Left forelimb (tissue), 1 donor: ENCODE measurements around the gene STARD13.

ENCODE experiments used
- DNase-seq: peaks from one replicate; pipeline ENCODE4 v3.0.0-alpha.2; 2018; ENCODE audit warnings: low spot score

The STARD13 gene

GRCh38 chr13:33201659-33202058, 83.9 kb downstream of the STARD13 start:
- no peak for DNase-seq

DNA sequence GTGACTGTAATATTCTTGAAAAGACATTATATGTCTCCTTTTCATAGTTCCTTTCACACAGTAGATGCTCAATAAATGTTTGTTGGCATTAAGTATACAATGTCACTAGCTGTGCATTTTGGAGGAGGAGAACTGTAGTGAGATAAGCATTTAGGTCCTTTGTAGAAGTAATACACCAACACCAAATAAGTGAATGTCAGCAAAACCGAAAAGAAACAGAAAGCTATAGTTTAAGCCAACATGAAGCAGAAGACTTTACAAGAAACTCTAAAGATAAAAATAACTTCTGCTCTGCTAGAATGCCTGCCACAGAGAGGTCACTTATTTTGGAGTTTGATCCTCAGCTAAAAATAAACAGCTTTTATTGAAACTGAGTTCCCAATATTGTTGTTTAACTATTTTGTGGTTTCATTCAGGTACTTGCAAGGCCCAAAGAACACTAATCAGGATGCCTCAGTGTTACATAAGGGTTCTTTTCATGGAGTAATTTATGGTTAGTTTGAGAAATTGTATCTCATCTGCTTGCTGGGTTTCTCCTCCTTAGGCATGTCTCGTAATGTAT, 86.2 kb downstream of the STARD13 start:
- DNase-seq = no peak

DNA sequence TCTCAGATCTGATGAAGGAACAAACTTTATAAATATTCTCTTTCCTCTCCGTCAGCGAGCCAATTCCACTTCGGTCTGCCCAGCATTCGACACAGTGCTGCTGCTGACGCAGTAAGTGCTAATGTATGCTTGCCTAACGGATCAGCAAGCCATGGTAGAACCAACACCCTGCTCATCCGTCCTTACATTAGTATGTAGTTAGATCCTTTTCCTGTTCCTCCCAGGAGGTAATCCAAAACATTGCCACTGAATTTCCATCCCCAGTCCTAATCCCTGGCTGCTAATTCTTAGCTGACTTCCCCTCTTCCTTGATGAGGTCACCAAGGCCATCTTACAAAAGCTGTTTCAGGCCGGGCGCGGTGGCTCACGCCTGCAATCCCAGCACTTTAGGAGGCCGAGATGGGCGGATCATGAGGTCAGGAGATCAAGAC, 88.0 kb downstream of the STARD13 start:
- no peak for DNase-seq

GRCh38 chr13:33196767-33197166, 88.8 kb downstream of the STARD13 start:
- no peak for DNase-seq

GRCh38 chr13:33195693-33196464, 89.7 kb downstream of the STARD13 start:
- no peak for DNase-seq

GRCh38 chr13:33194820-33195692, 90.5 kb downstream of the STARD13 start:
- DNase-seq = peak; percentile 70

- DNase-seq = no peak
Observed at GRCh38 chr13:33193428-33193974, 92.1 kb downstream of the STARD13 start.

DNA sequence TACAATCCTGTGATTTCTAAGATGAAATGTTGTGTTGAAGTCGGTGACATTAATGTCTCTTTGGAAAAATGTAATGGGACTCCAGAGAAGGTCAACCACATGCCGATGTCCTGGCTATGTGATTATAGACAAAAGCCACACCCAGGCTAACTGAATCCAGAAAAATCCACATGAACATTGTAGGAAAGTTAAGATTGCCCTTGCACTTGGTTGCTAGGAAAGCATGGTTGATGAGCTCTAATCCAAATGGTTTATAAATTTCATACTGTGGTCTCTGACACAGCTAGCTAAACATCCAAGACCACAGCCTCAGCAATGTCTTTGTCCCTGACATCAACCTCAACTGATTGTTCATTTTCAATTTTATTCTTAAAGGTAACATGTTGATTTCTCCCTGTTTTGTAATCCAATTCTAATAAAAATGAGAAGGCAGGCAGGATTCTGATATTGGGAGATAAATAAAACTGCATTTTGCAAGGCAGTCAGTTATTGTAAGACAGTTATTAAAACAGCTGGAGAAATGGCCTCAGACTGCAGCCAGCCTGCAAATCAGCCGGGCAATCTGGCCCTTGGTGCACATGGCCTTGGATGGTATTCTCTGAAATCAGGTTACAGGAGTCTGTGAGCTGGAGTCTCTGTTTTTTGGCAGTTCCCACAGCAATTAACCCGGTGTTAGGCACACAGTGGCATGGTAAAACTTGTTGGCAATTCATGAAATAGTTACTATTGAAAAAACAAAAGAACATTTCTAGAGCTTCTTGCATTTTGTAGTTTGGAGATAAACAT, 93.9 kb downstream of the STARD13 start:
- no peak for DNase-seq

- DNase-seq = no peak
Observed at GRCh38 chr13:33189470-33189869, 96.1 kb downstream of the STARD13 start.

- DNase-seq = no peak
Observed at GRCh38 chr13:33188093-33188882, 97.3 kb downstream of the STARD13 start.

- DNase-seq = no peak
Observed at GRCh38 chr13:33186861-33187291, 98.7 kb downstream of the STARD13 start.

GRCh38 chr13:33185853-33186252, 99.7 kb downstream of the STARD13 start:
- DNase-seq = no peak

GRCh38 chr13:33184530-33184929, 101.0 kb downstream of the STARD13 start:
- DNase-seq = no peak

- no peak for DNase-seq
Observed at GRCh38 chr13:33184112-33184490, 101.5 kb downstream of the STARD13 start.

- DNase-seq = no peak
Observed at GRCh38 chr13:33183431-33184111, 102.0 kb downstream of the STARD13 start.

GRCh38 chr13:33182729-33183128, 102.8 kb downstream of the STARD13 start:
- DNase-seq = no peak

DNA sequence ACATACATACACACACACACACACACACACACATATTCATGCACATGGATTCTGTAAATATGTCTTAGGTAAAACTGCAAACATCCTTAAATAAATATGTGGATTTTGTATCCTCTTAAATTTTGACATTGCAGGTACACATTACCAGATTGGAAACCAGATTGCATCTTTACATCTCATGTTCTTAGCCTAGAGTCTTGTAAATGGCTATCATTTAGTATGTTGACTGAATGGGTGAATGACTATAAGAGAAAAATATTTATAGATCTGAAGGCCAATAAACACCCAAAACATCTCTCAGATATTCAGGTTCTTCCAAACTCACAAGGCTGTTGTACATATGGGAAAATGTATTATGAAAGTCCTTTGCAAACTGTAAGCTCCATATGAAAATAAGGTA, 104.3 kb downstream of the STARD13 start:
- no peak for DNase-seq

DNA sequence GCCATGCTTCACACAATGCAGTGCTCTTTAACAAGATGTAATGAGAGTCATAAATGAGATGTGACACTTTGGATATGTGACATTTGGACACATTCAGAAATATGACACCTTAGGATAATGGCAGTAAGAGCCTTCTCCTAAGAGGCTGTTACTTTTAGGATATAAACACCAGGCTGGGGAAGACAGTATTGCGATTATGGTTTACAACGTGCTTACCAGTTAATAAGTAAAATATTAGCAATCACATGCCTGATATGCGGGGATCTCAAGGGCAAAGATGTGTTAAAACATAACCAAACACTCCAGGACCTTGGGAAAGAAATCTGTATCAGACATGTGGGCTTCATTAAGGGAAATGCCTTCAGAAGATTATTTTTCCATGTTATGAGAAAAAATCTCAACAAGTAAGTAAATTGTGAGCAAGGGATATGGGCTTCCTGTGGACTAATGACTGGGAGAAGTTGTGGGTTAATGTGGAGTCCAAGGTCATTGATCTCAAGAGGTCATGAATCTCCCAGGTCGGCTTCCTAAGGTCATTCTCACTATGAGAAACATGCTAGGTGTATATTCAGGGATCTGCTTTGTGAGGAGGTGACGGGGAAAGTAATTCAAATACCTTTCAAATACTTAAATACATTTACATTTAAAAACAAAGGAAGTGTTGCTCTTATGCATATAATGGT, 105.3 kb downstream of the STARD13 start:
- DNase-seq = no peak

GRCh38 chr13:33179463-33179862, 106.1 kb downstream of the STARD13 start:
- no peak for DNase-seq
